ENCODE results near the gene ASB2.

- TF ChIP-seq EZH2 (IDR thresholded peaks at IDR 0.05; ENCODE audit: low read length, missing control alignments) = no peak
- TF ChIP-seq CTCF (conservative IDR thresholded peaks at IDR 0.05 in 1 of 2, IDR thresholded peaks at IDR 0.05 in 1 of 2; ENCODE audit: low read depth in 1 of 2, low read length in 2 of 2) = no peak
Observed at GRCh38 chr14:93915070-93915705, 61.2 kb downstream of the ASB2 start.
